H9 (cell line): ENCODE measurements around the gene BHLHE23. TPM values are rescaled to one million over a fixed set of nuclear protein-coding genes. Genes with fewer than 3 reads are reported as not detected.

ENCODE experiments used
- DNase-seq: peaks from one replicate; pipeline ENCODE4 v3.0.0-alpha.2; 2017
- H2AFZ ChIP-seq: one replicate; pipeline ENCODE4 v1.6.1; 2013; ENCODE audit warnings: mild to moderate bottlenecking, low read length, control low read depth, moderate library complexity
- H2AK5ac ChIP-seq: 2 replicates; pipeline ENCODE4 v1.6.1; 2013; ENCODE audit warnings: low read length, control low read depth, mixed read lengths; ENCODE audit not compliant: insufficient read length
- H2BK120ac ChIP-seq: one replicate; pipeline ENCODE4 v1.6.1; 2013; ENCODE audit warnings: low read depth, mild to moderate bottlenecking, low read length, control low read depth, inconsistent platforms; ENCODE audit not compliant: poor library complexity, severe bottlenecking
- H2BK12ac ChIP-seq: 2 replicates; pipeline ENCODE4 v1.6.1; 2013; ENCODE audit warnings: low read length, control low read depth, mixed read lengths, low read depth; ENCODE audit not compliant: insufficient read length
- H2BK15ac ChIP-seq: 2 replicates; pipeline ENCODE4 v1.6.1; 2013; ENCODE audit warnings: low read depth, low read length, control low read depth
- H2BK20ac ChIP-seq: one replicate; pipeline ENCODE4 v1.6.1; 2013; ENCODE audit warnings: low read depth, mild to moderate bottlenecking, low read length, control low read depth, inconsistent platforms; ENCODE audit not compliant: poor library complexity, severe bottlenecking
- H2BK5ac ChIP-seq: 2 replicates; pipeline ENCODE4 v1.6.1; 2013; ENCODE audit warnings: low read length, control low read depth, mixed read lengths; ENCODE audit not compliant: insufficient read length
- H3K14ac ChIP-seq: 2 replicates; pipeline ENCODE4 v1.6.1; 2013; ENCODE audit warnings: low read length, control low read depth; ENCODE audit not compliant: insufficient read depth
- H3K18ac ChIP-seq: 2 replicates; pipeline ENCODE4 v1.6.1; 2013; ENCODE audit warnings: low read depth, mild to moderate bottlenecking, mixed read lengths, low read length, control low read depth; ENCODE audit not compliant: insufficient read length
- H3K23ac ChIP-seq: 2 replicates; pipeline ENCODE4 v1.6.1; 2013; ENCODE audit warnings: low read length, control low read depth, mixed read lengths, low read depth; ENCODE audit not compliant: insufficient read length
- H3K23me2 ChIP-seq: 2 replicates; pipeline ENCODE4 v1.6.1; 2013; ENCODE audit warnings: low read depth, mild to moderate bottlenecking, mixed read lengths, low read length, control low read depth; ENCODE audit not compliant: insufficient read length, poor library complexity, severe bottlenecking
- H3K27ac ChIP-seq: 2 replicates; pipeline ENCODE4 v1.5.1; 2013; ENCODE audit warnings: low read length, control low read depth, mixed read lengths, low read depth; ENCODE audit not compliant: insufficient read length
- H3K27me3 ChIP-seq: 2 replicates; pipeline ENCODE4 v1.6.1; 2013; ENCODE audit warnings: low read length, control low read depth, inconsistent platforms; ENCODE audit not compliant: insufficient read depth
- H3K4ac ChIP-seq: 2 replicates; pipeline ENCODE4 v1.6.1; 2013; ENCODE audit warnings: low read depth, mild to moderate bottlenecking, control low read depth, inconsistent platforms, low read length, moderate library complexity
- H3K4me1 ChIP-seq: 2 replicates; pipeline ENCODE4 v1.6.1; 2013; ENCODE audit warnings: low read length, control low read depth, inconsistent platforms; ENCODE audit not compliant: insufficient read depth
- H3K4me2 ChIP-seq: 2 replicates; pipeline ENCODE4 v1.6.1; 2013; ENCODE audit warnings: low read length, control low read depth, mixed read lengths; ENCODE audit not compliant: insufficient read length, insufficient read depth
- H3K56ac ChIP-seq: 2 replicates; pipeline ENCODE4 v1.6.1; 2013; ENCODE audit warnings: low read depth, mild to moderate bottlenecking, mixed read lengths, low read length, control low read depth; ENCODE audit not compliant: insufficient read length
- H3K79me1 ChIP-seq: 2 replicates; pipeline ENCODE4 v1.6.1; 2013; ENCODE audit warnings: low read depth, mild to moderate bottlenecking, moderate library complexity, low read length, control low read depth, inconsistent platforms; ENCODE audit not compliant: insufficient read depth, poor library complexity, severe bottlenecking
- H3K79me2 ChIP-seq: 2 replicates; pipeline ENCODE4 v1.6.1; 2013; ENCODE audit warnings: low read length, control low read depth, inconsistent platforms; ENCODE audit not compliant: insufficient read depth
- H3K9ac ChIP-seq: 2 replicates; pipeline ENCODE4 v1.6.1; 2013; ENCODE audit warnings: low read length, control low read depth, mixed read lengths; ENCODE audit not compliant: insufficient read length; ENCODE audit errors: extremely low read depth
- H3K9me3 ChIP-seq: one replicate; pipeline ENCODE4 v1.6.1; 2013; ENCODE audit warnings: low read depth, low read length, inconsistent platforms; ENCODE audit not compliant: control insufficient read depth
- H3T11ph ChIP-seq: one replicate; pipeline ENCODE4 v1.6.1; 2013; ENCODE audit warnings: mild to moderate bottlenecking, low read length, control low read depth, inconsistent platforms
- H4K20me1 ChIP-seq: one replicate; pipeline ENCODE4 v1.6.1; 2013; ENCODE audit not compliant: control insufficient read depth, insufficient read length, insufficient read depth
- H4K5ac ChIP-seq: 2 replicates; pipeline ENCODE4 v1.6.1; 2013; ENCODE audit warnings: low read depth, mild to moderate bottlenecking, mixed read lengths, low read length, control low read depth; ENCODE audit not compliant: insufficient read length
- H4K8ac ChIP-seq: replicated peaks from 2 replicates; pipeline ENCODE4 v1.6.1; 2013; ENCODE audit warnings: low read length, control low read depth, mixed read lengths, low read depth; ENCODE audit not compliant: insufficient read length
- H4K91ac ChIP-seq: 2 replicates; pipeline ENCODE4 v1.6.1; 2013; ENCODE audit warnings: low read depth, mild to moderate bottlenecking, moderate library complexity, mixed read lengths, low read length, control low read depth; ENCODE audit not compliant: insufficient read length
- H3K27ac Mint-ChIP-seq, 3 experiments: 2 replicates in 2 of 3; 3 replicates in 1 of 3; pipeline ENCODE4 v1.8.0; 2020 to 2021; ENCODE audit warnings: mixed read lengths in 3 of 3, mild to moderate bottlenecking in 1 of 3, moderate library complexity in 1 of 3
- H3K27me3 Mint-ChIP-seq: 2 replicates; pipeline ENCODE4 v1.8.0; 2021; ENCODE audit warnings: low read depth, mild to moderate bottlenecking, moderate library complexity, mixed read lengths
- H3K36me3 Mint-ChIP-seq, 3 experiments: 2 replicates in 2 of 3; 3 replicates in 1 of 3; pipeline ENCODE4 v1.8.0; 2020 to 2021; ENCODE audit warnings: low read depth in 3 of 3, mixed read lengths in 3 of 3; ENCODE audit not compliant: insufficient read depth in 1 of 3
- H3K4me1 Mint-ChIP-seq, 2 experiments: 2 replicates each; pipeline ENCODE4 v1.8.0; 2020; ENCODE audit warnings: mixed read lengths in 2 of 2
- H3K4me3 Mint-ChIP-seq, 2 experiments: 2 replicates in 1 of 2; 3 replicates in 1 of 2; pipeline ENCODE4 v1.8.0; 2020 to 2021; ENCODE audit warnings: mild to moderate bottlenecking in 2 of 2, mixed read lengths in 2 of 2, moderate library complexity in 1 of 2
- H3K9me3 Mint-ChIP-seq, 2 experiments: 2 replicates in 1 of 2; 3 replicates in 1 of 2; pipeline ENCODE4 v1.8.0; 2020; ENCODE audit warnings: mild to moderate bottlenecking in 2 of 2, mixed read lengths in 2 of 2, moderate library complexity in 1 of 2
- CTCF ChIP-seq: fragments of 200-600 bp; sonication (generic); conservative IDR thresholded peaks from 3 replicates; pipeline ENCODE4 v1.8.0; 2021; ENCODE audit warnings: antibody characterized with exemption, mild to moderate bottlenecking
- WGBS: extraction: QIAGEN DNeasy Blood & Tissue Kit; methylation state at CpG from one replicate; pipeline ENCODE4 v1.1.7; 2013; ENCODE audit warnings: missing lambda C conversion rate, low lambda C conversion rate, mixed read lengths; ENCODE audit not compliant: insufficient read length; ENCODE audit errors: extremely low coverage; 5-methylcytosine and 5-hydroxymethylcytosine counted together
- total RNA-seq: library from RNA; stranded (reverse); gene quantifications from 2 replicates; pipeline ENCODE4 v1.2.1, GENCODE V29; 2021

Gene BHLHE23
- total RNA-seq, 1 experiment from 2014 or later, result 0.35 TPM

GRCh38 chr20:63054103-63054474 is 47.3 kb upstream of the BHLHE23 start:
- H3K9me3 Mint-ChIP-seq, result peaks cover 6 to 11% of the 10 kb centered on the region in 2 experiments; a peak in 3 of 5 replicates
- H2BK12ac ChIP-seq, result no peak overlapping the region
- WGBS, result no CpG with 5 or more reads among the region's 12 CpGs
- no peak overlapping the region for H4K91ac ChIP-seq
- no peak overlapping the region for H3K4me3 Mint-ChIP-seq
- no peaks in the 10 kb centered on the region for H3K9me3 ChIP-seq
- H2BK5ac ChIP-seq, result no peak overlapping the region
- no peak overlapping the region for H2BK120ac ChIP-seq
- no peak overlapping the region for H2BK15ac ChIP-seq
- DNase-seq, result no peak
- H3K4ac ChIP-seq, result no peak overlapping the region
- peaks cover 0 to 7% (median 3%) of the 10 kb centered on the region in 3 experiments; a peak in 1 of 7 replicates for H3K36me3 Mint-ChIP-seq
- H3K23me2 ChIP-seq, result no peaks in the 10 kb centered on the region
- H3K4me2 ChIP-seq, result no peak overlapping the region
- no peaks in the 10 kb centered on the region for H3K79me1 ChIP-seq
- no peak overlapping the region for H3K27ac ChIP-seq
- no peak overlapping the region for H4K8ac ChIP-seq
- no peaks in the 10 kb centered on the region; the same call in 1 of the 2 replicates for H3K27me3 ChIP-seq
- no peaks in the 10 kb centered on the region for H3K79me2 ChIP-seq
- peaks cover 2% of the 10 kb centered on the region for H4K20me1 ChIP-seq
- H3K23ac ChIP-seq, result no peak overlapping the region
- H2BK20ac ChIP-seq, result no peak overlapping the region
- no peak for TF ChIP-seq CTCF
- H3K18ac ChIP-seq, result no peak overlapping the region
- H3K4me1 ChIP-seq, result no peaks in the 10 kb centered on the region
- H3K27ac Mint-ChIP-seq, result no peak overlapping the region
- H3K14ac ChIP-seq, result no peak overlapping the region
- H3K9ac ChIP-seq, result no peak overlapping the region
- peaks cover 3 to 6% of the 10 kb centered on the region in 2 experiments; a peak in 2 of 4 replicates for H3K4me1 Mint-ChIP-seq
- H2AFZ ChIP-seq, result no peak overlapping the region
- no peak overlapping the region for H3T11ph ChIP-seq
- no peak overlapping the region for H3K56ac ChIP-seq
- H3K27me3 Mint-ChIP-seq, result peaks cover 18% of the 10 kb centered on the region
- no peak overlapping the region for H4K5ac ChIP-seq
- no peak overlapping the region for H2AK5ac ChIP-seq
